Stimulated activated CD8-positive, alpha-beta memory T cell treated with anti-CD3 and anti-CD28 coated beads, Interleukin-12 subunit alpha, Interleukin-12 subunit beta, amount 100 ng/mL, for 24 hours (primary cell): ENCODE data around the gene UNK.

Experiments used
- DNase-seq: peaks from one replicate; pipeline ENCODE4 v3.0.0-alpha.2; 2020; ENCODE audit errors: extremely low read depth

UNK gene

DNA sequence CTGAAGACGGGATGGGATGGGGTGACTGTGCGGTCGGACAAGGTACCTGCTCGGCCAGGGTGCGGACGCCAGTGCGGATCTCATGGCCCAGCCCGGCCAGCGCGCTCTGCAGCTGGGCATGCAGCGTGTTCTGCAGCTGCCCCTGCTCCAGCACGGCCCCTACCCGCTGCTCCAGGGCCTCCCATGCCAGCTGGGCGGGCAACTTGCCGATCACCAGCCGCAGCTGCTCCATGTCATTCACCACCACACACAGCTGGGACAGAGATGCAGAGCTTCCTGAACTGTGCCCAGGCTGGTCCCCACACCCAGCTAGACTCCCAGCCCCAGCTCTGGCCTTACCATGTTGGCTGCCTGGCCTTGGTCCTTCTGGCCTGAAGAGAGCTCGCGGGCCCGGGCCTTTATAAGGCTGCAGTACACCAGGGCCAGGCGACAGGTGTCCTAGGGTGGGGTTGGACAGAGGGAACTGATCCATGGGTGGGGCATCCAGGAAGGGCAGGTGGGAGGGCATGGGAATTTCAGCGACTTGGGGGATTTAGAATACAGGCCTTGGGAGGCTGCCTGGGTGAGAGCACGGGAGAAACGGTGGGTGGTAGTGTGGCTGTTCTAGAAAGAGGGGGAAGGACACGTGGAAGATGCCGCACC lies 49.8 kb downstream of the UNK start:
- no peak for DNase-seq

DNA sequence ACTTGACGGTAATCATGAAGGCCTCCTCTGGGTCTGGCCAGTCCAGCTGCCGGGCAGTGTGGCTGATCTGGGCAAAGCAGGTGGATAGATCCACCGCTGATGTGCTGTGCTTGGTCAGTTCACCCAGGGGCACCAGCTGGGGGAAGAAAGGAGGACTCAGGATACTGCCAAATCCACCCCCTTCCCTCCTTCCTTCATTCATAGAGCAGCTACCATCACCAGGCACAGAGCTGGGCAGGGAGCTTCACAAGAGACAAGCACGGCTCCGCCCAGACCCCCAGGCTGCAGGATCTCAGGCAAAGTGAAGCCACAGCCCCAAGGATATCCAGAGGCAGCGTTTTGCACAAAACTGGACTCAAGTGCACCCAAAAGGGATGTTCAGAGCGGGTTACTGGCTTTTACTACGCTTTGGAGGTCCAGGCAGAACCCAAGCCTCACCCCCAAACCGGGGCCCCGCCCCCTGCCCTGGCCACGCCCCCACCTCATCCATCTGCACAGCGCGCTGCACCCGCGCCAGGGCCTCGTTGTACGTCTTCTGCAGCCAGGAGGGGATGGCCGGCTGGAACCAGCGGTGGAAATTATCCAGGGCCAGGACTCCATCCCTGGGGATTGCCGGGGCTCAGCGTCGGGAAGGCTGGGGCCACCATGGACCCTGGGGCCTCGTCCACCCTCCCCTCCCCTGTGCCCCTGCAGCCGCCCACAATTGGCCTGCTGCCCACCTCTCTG lies 50.5 kb downstream of the UNK start:
- DNase-seq: no peak

DNA sequence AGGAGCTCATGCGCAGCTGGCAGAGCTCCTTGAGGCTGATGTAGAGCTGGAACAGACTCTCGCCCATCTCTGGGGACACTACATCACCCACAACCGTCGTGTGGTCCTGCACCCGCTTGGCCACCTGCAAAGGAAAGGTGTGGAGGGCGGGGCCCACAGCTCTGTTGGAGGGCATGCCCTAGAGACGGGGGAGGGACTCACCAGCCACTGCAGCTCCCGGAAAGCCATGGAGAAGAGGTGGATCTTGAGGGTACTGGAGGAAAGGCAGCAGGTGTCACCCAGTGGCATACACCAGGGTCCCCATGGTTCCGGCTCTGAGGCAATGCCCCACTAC lies 51.0 kb downstream of the UNK start:
- no peak for DNase-seq

DNA sequence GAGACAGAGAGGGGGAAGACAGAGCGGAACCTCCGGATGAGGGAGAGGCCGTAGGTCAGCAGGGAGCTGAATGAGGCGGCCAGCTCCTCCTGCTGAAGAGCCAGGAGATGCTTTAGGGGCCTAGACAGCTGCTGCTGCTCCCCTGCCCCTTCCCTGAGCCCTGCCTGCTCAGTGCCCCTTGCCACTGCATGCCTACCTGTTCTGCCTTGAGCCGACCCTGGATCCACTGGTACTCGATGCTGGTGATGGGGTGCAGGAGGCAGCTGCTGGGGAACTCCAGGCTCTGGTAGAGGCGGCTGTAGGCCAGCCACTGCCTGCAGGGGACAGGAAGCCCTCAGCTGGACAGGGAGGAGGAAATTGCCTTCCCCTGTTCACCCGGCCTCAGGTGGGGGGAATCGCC lies 52.0 kb downstream of the UNK start:
- DNase-seq: no peak

DNA sequence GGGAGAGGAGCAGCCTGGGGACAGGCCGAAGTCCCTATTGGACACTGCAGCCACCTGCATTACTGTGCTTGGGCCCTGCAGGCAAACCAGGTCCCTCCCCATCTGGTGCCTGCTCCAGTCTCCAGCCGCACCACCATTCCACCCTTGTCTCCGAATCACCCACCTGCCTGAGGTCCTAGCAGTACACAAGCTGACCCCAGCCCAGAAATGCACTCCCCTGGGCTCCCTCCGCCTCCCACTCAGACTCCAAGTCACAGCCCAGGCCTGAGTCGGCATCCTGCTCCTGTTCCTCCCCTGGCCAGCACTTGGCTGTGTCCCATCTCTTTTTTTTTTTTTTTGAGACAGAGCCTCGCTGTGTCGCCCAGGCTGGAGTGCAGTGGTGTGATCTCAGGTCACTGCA lies 53.3 kb downstream of the UNK start:
- DNase-seq: no peak

GRCh38 chr17:75838410-75838809 lies 53.8 kb downstream of the UNK start:
- no peak for DNase-seq

GRCh38 chr17:75839942-75840798 lies 55.6 kb downstream of the UNK start:
- DNase-seq: no peak

- DNase-seq: no peak
Measured at GRCh38 chr17:75840799-75841164, 56.2 kb downstream of the UNK start.

DNA sequence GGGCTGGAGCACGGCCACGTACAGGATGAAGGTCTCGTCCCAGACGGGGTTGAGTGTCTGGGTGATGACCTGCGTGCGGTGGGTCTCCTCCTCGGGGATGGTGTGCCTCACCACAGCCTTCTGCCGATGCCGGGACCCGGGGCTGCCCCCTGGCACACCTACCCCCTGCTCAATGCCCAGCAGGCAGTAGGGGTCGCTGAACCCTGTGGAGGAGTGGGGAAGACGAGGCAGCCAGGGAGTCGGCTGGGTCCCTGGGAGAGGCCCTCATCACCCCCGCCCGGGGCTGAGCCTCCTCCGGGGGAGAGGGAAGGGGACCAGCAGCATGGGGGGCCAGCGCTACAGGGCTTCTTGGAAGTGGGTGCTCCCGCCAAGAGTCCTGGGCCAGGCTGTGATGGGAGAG lies 57.8 kb downstream of the UNK start:
- DNase-seq: no peak

DNA sequence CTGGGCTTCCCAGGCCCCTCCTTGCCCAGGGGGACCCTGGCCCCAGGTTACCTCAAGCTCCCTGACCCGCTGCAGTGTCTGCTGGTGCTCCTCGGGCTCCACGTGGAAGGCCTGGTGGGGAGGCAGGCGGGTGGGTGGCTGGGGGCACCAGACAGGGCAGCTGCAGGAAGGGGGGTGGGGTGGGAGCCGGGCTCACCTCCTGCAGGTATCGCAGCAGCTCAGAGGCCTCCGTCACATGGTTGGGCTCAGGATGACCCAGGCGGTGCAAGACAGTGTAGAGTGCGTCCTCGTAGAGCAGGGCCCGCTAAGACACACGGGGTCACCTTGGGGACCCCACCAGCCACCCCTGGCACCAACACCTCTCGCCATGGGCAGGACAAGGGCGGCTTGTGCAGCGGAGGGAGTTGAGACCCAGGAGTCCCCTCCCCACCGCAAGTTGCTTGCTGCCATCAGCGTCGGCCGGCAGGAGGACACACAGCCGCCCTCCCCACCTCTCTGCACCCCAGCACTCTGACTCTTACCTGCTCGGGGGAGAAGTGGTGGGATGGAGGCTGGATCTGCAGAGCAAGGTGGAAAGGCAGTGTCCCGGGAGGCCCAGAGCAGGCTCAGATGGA lies 58.5 kb downstream of the UNK start:
- no peak for DNase-seq

DNA sequence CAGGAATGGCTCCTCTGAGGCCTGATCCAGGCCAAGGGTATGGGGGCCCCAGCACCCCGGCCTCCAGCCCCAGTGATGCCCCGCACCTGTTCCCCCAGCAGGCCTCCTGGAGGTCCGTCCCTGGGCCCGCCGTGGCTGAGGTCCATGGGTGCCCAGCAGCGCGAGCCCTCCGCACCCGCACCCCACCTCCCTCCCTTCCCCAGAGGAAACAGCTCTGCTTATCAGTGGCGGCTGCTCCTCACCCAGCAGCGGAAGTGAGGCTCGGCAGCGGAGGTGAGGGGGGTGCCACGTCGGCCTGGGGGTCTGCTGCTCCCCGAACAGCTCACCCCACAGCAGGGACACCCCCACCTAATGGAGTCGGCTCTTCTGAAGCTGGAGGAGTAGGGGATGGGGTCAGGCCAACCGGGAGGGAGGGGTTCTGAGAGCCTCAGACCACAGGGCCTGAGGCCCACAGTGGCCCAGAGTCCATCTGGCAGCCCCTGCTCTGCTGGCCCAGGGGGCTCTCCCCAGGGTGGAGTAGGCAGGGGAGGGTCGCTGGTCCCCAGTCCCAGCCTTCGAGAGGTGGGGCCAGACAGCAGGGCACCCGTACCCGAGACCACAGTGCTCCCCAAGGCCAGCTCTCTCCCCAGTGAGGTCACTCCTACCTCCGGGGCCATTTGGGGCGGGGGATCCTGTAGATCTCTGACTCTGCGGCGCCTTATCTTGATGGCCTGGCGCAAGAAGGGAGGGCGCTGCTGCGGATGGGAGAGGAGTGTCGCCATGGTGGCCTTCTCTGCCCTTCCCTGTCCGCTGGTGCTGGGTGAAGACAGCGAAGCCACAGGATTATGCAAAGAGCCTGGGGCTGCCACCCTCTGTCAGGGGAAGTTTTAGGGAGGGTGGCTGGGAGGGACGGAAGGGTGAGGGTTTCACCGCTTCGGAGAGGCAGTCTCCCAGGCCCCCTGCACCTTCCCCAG lies 59.2 kb downstream of the UNK start, which contains the start of gene UNC13D:
Gene UNC13D, minus strand, starts transcription at position 828 of the 953 bp plus-strand sequence. Its CDS starts 67 bp downstream, at position 761.
- DNase-seq: no peak

GRCh38 chr17:75844530-75845057 lies 60.0 kb downstream of the UNK start:
- DNase-seq: no peak

- no peak for DNase-seq
Measured at GRCh38 chr17:75845058-75845711, 60.6 kb downstream of the UNK start.

GRCh38 chr17:75845933-75846691 lies 61.5 kb downstream of the UNK start:
- DNase-seq: no peak

DNA sequence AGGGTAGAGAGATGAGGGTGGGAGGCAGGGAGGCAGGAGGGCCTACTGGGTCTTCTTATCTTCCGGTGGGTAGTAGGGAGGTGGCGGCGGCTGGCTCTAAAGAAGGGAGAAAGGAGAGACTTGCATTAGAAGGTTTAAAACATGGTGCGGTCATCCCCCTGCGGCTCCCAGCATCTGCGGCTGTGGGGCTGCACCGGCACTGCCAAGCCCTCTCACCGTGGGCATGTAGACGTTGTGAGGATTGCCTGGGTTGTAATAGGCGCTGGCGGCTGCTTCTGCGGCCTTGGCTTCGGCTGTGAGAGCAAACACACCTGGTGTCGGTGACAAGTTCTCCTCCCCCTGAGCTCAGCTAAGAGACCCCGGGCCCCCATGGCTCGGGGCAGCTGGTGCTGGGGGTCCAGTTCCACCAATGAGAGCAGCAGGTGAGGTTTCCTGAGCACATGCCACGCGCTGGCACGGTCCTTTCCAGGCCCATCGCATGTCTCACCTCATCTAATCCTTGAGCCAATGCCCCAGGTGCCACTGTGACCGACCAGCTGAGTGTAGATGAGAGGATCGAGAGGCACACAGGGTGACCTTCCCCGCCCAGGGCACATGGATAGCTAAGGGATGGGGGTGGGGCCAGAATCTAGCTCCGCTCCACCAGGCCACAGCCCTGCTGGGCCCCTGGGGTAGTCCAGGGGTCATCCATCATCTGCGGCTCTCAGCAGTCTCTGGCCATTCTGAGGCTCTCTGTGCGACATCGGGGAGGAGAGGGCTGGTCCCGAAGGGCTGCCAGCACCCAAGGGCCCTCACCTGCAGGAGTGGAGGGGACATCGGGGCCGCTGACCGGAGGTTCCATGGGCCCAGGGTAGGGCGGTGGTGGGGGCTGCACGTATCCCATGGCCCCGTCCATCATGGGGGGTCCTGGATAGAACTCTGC lies 62.3 kb downstream of the UNK start:
- DNase-seq: no peak

DNA sequence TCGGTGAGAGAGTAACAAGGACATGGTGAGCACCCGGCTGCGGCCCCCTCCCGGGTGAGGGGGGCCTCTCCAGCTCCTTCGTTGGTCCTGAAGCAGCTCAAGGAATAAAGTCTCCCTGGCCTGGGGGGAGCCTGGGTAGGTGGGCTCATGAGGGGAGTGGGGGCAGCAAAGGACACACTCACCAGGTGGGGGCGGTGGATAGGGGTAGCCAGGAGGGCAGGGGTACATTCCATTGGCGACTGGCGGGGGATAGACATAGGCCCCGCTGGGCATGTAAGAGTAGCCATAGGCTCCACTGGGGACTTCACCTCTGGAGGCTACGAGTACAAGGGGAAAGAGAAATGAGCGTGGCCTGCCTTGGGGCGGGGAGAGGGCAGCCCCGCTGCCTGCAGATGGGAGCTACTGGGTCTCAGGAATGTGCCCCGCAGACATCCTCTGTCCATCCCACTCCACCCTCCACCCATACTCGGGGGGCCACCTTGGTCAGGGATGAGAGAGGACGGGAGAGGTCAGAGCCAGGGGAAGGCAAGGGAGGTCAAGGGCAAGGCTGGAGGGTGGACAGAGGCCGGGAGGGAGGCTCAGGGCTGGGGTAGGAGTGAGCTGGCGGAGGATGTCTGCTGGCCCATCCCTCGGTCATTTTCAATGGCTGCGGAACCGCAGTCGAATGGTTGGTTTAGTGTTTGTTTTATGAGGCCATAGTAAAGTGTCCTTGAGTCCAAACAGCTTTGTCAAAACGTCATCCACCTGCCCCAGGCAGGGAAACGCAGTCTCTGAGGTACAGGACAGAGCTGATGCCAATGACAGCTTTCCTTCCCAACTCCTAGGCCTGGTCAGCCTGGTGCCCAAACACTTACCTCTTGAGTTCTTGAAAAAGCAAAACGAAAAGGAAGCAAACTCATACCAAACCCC lies 63.3 kb downstream of the UNK start:
- DNase-seq: no peak

DNA sequence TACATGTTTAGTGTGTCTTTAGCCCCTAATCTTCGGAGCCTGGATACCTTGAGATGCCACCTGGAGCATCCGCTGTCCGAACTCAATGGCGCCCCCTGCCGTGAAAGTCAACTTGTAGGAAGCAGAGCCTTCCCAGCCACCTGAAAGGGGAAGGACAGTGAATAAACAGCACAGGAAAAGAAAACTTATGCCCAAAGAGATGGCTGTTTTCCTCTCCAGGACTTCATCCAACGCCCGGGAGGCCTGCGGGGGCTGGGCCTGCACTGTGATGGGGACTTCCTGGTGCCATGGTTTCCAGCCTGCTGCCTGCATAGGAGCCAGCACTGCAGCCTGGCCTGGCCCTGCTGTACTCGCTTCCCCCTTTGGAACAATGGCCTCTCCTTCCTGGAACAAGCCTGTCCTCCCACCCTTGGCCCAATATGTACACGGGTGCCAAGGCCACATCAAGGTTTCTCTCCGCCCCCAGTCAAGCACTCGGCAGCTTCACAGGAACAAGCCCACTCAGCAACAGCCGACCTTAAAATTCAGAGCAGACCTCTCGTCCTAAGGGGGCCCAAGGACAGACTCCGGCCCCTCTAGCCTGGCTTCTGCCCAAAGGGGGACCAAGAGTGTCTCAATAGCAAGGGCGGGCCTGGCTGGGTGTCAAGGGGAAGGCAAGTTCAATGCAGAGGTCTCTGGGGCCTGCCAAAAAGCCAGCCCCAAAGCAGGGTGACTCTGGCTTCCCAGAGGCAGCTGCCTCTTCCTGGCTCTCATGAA lies 64.1 kb downstream of the UNK start:
- no peak for DNase-seq
